NCI-H345 (cell line): ENCODE measurements around the gene PCDHGA9.
"Not testable (repeated sequence)": the region's sequence is repeated elsewhere in the genome, so short reads cannot be mapped to it uniquely, and the experiment has no call there.

Source experiments
- DNase-seq: peaks from one replicate; lab custom pipeline; 2025; lab: John Stamatoyannopoulos, UW

Gene PCDHGA9

GRCh38 chr5:141414548-141415274 is 12.1 kb downstream of the PCDHGA9 start:
- DNase-seq = not testable (repeated sequence)

GRCh38 chr5:141415275-141415618 is 12.7 kb downstream of the PCDHGA9 start:
- DNase-seq = not testable (repeated sequence)

- DNase-seq = not testable (repeated sequence)
Measured at GRCh38 chr5:141417494-141418172, 15.1 kb downstream of the PCDHGA9 start, which contains the start of gene PCDHGB7. Gene PCDHGB7, plus strand, starts transcription at chr5:141417677. Its CDS starts 183 bp downstream, at chr5:141417860.

- DNase-seq = no peak
Measured at GRCh38 chr5:141419074-141419880, 16.7 kb downstream of the PCDHGA9 start.

- no peak for DNase-seq
Measured at GRCh38 chr5:141420855-141421488, 18.4 kb downstream of the PCDHGA9 start, which contains the start of gene PCDHGA11. Gene PCDHGA11, plus strand, starts transcription at chr5:141421051. Its CDS starts 177 bp downstream, at chr5:141421228.

- no peak for DNase-seq
Measured at GRCh38 chr5:141421489-141421855, 18.9 kb downstream of the PCDHGA9 start.

- DNase-seq = no peak
Measured at GRCh38 chr5:141422742-141423291, 20.2 kb downstream of the PCDHGA9 start.

- DNase-seq = no peak
Measured at GRCh38 chr5:141427783-141428426, 25.3 kb downstream of the PCDHGA9 start.

GRCh38 chr5:141430332-141431113 is 27.9 kb downstream of the PCDHGA9 start, which contains the start of gene PCDHGA12:
Gene PCDHGA12, plus strand, starts transcription at chr5:141430507. Its CDS starts 253 bp downstream, at chr5:141430760.
- DNase-seq = no peak

GRCh38 chr5:141431286-141431685 is 28.7 kb downstream of the PCDHGA9 start:
- no peak for DNase-seq

- DNase-seq = not testable (repeated sequence)
Measured at GRCh38 chr5:141432308-141432707, 29.7 kb downstream of the PCDHGA9 start.

GRCh38 chr5:141432726-141433125 is 30.1 kb downstream of the PCDHGA9 start:
- DNase-seq = not testable (repeated sequence)

- DNase-seq = no peak
Measured at GRCh38 chr5:141434006-141434405, 31.4 kb downstream of the PCDHGA9 start.

- DNase-seq = no peak
Measured at GRCh38 chr5:141437221-141437620, 34.6 kb downstream of the PCDHGA9 start.

GRCh38 chr5:141439411-141440141 is 37.0 kb downstream of the PCDHGA9 start:
- DNase-seq = no peak

GRCh38 chr5:141440341-141440740 is 37.8 kb downstream of the PCDHGA9 start:
- DNase-seq = no peak

GRCh38 chr5:141441571-141442170 is 39.1 kb downstream of the PCDHGA9 start:
- no peak for DNase-seq
